ENCODE measurements around the gene PCDH1. TPM values are rescaled to one million over a fixed set of nuclear protein-coding genes. Genes with fewer than 3 reads are reported as not detected.

Gene PCDH1
- total RNA-seq, 4 donors from 2014 or later = 85.1 to 172 (median 119) TPM

- H3K4me3 ChIP-seq (ENCODE audit: low read depth, poor library complexity, severe bottlenecking) = no peak overlapping the region
- peak in 1 of 2 donors; percentile 52 for DNase-seq (ENCODE audit: low spot score in 2 of 2)
- 85 to 88% methylated on average over 8 of the region's 8 CpGs for WGBS, 2 donors
- no peak for TF ChIP-seq POLR2A (IDR thresholded peaks at IDR 0.05)
- TF ChIP-seq CTCF (IDR thresholded peaks at IDR 0.05) = no peak
- intact Hi-C loops (cut with DNase I; ENCODE audit: low total_unique reads) = no loop called here
These were observed 41.3 kb upstream of the PCDH1 start for GRCh38 chr5:141919218-141920119.

DNA sequence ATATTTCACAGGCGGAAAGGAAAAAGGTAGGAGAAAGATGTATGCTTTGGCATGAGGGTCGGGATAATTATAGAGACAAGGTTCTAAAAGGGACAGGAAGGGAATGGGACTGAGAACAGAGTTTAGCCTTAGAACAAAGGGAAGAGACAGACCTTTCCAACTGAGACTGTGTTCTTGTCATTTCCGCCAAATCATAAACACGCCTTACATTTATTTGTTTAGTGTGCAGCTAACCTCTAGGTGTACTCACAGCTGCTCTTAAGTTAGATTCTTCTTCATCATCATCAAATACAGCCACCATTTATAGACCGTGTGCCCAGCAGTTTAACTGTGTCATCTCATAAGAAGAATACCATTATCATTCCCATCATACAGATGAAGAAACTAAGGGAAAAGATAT is 39.5 kb upstream of the PCDH1 start:
- no peak for DNase-seq (ENCODE audit: low spot score in 2 of 2)
- TF ChIP-seq CTCF (IDR thresholded peaks at IDR 0.05) (no peak), POLR2A (IDR thresholded peaks at IDR 0.05) (no peak)

DNA sequence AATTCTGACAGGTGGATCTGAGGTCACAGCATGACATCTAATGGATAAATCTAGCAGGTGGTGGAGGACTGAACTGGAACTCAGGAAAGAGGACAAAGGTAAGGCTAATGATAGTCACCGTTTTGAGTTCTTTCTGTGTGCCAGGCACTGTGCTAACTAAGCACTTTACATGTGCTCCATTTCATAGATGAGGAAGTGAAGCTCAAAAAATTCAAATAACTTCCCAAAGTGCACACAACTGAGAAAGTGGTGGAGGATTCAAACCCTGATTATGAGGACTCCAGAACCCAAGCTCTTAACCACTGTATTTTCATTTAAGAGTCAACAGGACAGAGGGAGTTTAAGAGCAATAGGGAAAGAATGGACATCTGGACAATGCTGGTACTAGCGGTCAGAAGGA is 38.3 kb upstream of the PCDH1 start:
- no peak for TF ChIP-seq CTCF (IDR thresholded peaks at IDR 0.05)
- TF ChIP-seq POLR2A (IDR thresholded peaks at IDR 0.05) = no peak
- intact Hi-C loops (cut with DNase I; ENCODE audit: low total_unique reads) = no loop called here
- 58 to 71% methylated on average over 2 of the region's 2 CpGs for WGBS, 2 donors
- DNase-seq (ENCODE audit: low spot score in 2 of 2) = no peak
- H3K4me3 ChIP-seq (ENCODE audit: low read depth, poor library complexity, severe bottlenecking) = no peak overlapping the region

More for the DNA sequence above, 39.5 kb upstream of the PCDH1 start:
- H3K4me3 ChIP-seq (ENCODE audit: low read depth, poor library complexity, severe bottlenecking) = no peak overlapping the region
- 83 to 87% methylated on average over 5 of the region's 5 CpGs for WGBS, 2 donors
- intact Hi-C loops (cut with DNase I; ENCODE audit: low total_unique reads) = no loop called here

- WGBS, 2 donors = 49 to 57% methylated on average over 6 of the region's 6 CpGs
- no peak overlapping the region for H3K4me3 ChIP-seq (ENCODE audit: low read depth, poor library complexity, severe bottlenecking)
- DNase-seq (ENCODE audit: low spot score in 2 of 2) = peak in 1 of 2 donors; percentile 54
- intact Hi-C loops (cut with DNase I; ENCODE audit: low total_unique reads) = no loop called here
- TF ChIP-seq POLR2A (IDR thresholded peaks at IDR 0.05) (no peak), CTCF (IDR thresholded peaks at IDR 0.05) (no peak)
These were observed 37.7 kb upstream of the PCDH1 start for GRCh38 chr5:141915881-141916336.

- H3K4me3 ChIP-seq (ENCODE audit: low read depth, poor library complexity, severe bottlenecking) = no peak overlapping the region
- intact Hi-C loops (cut with DNase I; ENCODE audit: low total_unique reads) = no loop called here
- TF ChIP-seq CTCF (IDR thresholded peaks at IDR 0.05) (no peak), POLR2A (IDR thresholded peaks at IDR 0.05) (no peak)
- peak in 1 of 2 donors; percentile 42 for DNase-seq (ENCODE audit: low spot score in 2 of 2)
- WGBS, 2 donors = 93 to 98% methylated on average over 3 of the region's 3 CpGs
These were observed 36.6 kb upstream of the PCDH1 start for GRCh38 chr5:141914797-141915196.

All from lower leg skin (tissue), 4 donors.